Activated CD8-positive, alpha-beta memory T cell treated with anti-CD3 and anti-CD28 coated beads, Interleukin-2, amount 50 U/mL, for 4 hours (primary cell): ENCODE data around the gene MARCKSL1.
"Not testable (repeated sequence)": the region's sequence is repeated elsewhere in the genome, so short reads cannot be mapped to it uniquely, and the experiment has no call there.

ENCODE experiments used
- DNase-seq: peaks from one replicate; pipeline ENCODE4 v3.0.0-alpha.2; 2020

Gene MARCKSL1

GRCh38 chr1:32335790-32336590, at the start of gene MARCKSL1:
Gene MARCKSL1, minus strand, starts transcription at chr1:32336233. Its CDS starts 200 bp downstream, at chr1:32336033.
- DNase-seq = peak; percentile 89

- DNase-seq = no peak
Measured at GRCh38 chr1:32380057-32380456, 44.0 kb upstream of the MARCKSL1 start.

DNA sequence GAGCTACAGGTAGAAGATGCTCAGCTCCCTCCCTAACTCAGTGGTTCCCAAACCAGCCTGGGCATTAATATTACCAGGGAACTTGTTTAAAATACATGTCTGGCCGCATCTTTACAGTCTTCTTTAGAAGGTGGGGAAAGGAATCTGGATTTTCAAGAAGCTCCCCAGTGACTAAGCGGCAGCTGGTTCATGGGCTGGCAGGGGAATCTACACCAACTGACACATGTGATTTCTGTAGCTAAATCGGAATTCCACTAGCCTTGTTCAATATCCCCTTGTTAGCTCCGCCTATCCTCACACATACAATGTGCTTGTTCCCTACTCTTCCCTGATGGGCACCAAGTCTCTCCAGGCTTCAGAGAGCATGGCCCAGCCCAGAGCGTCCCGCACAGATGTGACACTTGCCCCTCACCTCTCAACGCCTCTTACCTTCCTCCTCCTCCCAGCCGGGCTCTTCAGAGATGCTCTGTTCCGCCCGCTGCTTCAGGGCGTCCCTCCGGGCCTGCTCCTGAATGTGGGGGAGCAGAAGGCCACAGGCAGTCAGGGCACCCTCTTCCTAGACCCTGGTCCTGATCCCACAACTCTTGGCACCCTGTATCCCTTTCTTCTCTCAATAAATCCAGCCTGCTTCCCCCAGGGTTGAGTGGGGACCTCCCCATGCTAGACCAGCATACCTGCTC, 41.6 kb upstream of the MARCKSL1 start:
- DNase-seq = no peak

DNA sequence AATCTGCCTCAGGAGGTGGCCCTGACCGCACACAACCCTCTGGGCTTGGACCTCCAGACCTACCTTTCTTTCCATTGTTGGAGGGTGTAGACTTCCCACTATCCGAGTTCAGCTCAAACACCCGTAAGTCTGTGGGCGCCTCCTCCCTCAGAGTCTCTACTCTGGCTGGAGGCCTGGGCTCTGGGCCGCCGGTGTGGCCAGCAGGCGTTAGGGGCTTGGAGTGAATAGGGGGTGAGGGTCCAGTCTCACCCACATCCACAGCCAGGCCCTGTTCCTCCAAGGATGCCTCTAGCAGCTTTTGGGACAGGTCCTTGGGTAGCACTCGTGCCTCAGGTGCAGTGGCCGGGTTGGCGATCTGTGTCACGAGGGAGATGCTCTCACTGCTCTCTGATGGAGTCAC, 40.2 kb upstream of the MARCKSL1 start:
- no peak for DNase-seq

- DNase-seq = no peak
Measured at GRCh38 chr1:32373996-32374592, 38.1 kb upstream of the MARCKSL1 start.

DNA sequence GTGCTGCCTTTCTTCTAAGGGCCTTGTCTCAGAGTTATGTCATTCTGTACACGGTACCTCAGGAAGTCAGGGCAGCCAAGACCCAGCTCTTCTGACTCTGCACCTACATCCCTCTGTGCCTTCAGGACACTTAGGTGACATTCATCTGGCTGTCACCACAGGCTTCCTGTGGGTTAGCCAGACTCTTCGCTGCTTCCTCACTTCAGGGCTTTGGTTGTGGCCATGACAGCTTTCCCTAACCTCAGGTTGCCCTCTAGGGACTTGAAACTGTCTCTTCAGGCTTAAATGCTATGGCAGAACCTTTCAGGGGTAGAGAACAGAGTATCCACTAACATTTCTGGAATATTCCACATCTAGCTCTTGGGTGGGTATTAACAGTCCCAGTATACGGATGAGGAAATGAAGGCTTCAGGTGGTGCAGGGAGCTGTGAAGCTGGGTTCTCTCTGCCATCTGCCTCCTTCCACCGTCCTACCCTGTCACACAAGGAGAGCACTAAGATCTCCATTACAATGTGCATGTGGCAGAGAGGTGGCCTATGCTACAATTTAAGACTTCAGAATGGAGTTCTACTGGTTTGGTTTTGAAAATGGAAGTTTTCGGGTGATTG, 36.2 kb upstream of the MARCKSL1 start:
- DNase-seq = peak; percentile 38

DNA sequence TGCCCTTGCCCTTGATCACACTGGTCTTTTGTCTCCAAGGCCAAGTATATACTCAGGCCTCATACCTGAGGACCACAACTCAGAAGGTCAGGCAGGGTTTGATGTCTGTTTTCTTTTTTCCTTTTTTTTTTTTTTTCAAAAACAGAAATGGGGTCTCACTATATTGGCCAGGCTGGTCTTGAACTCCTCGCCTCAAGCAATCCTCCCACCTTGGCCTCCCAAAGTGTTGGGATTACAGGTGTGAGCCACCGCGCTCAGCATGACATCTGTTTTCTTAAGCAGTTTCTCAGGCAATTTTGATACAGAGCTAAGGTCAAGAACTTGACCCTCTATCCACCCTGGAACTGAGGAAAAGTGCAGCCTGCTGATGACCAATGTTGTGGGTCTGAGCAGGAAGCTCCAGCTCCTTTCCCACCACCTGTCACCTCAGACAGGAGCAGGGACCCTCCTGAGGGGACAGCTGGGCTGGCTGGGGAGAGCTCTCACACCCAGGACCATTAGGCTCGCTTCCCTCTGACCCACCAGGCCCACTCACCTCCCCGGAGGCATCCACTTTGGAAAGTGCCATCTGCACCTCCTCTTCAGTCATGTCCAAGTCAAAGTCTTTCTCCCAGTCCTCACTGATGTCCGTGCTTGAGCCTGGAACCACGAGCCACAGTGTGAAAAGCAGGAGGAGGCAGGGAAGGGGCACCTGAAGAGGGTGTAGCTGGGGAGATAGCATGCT, 32.0 kb upstream of the MARCKSL1 start:
- DNase-seq = no peak

DNA sequence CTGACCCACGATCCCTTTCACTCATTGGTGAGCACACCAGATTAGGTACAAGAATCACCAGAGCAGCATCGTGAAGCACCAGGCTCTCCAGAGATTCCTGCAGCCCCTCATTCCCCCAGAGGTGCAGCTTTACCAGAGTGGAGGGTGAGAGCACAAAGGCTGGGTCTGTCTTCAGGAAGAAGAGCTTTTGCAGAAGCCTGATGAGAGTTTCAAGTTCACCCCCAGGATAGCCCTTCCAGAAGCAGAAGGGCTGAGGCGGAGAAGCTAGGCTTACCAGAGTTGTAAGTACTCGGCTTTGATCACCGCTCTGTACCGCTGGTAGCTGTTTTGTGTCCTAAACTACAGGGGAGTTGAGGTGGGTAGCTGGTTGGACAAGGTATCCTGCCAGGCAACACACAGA, 29.4 kb upstream of the MARCKSL1 start:
- DNase-seq = no peak

DNA sequence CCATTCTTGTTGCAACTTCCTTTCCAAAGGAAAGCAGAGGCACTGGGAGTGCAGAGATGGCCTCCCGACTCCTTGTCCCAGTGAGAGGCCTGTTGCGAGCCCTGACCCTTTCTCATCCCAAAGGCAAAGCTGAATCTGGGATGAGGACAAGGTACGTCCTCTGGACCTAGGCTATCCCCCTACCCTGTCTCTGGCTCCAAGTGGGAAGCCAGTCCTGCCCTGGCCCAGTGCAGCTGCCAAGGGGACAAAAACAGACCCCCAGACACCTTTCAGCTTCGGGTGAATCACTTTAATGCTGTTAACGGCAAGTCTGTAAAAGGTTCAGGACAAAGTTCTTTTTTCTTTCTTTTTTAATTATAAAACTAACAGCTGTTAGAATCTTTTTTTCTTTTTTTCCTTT, 28.8 kb upstream of the MARCKSL1 start:
- no peak for DNase-seq

DNA sequence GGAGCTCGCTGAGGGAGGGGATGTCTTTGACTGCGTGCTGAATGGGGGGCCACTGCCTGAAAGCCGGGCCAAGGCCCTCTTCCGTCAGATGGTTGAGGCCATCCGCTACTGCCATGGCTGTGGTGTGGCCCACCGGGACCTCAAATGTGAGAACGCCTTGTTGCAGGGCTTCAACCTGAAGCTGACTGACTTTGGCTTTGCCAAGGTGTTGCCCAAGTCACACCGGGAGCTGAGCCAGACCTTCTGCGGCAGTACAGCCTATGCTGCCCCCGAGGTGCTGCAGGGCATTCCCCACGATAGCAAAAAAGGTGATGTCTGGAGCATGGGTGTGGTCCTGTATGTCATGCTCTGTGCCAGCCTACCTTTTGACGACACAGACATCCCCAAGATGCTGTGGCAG, 27.7 kb upstream of the MARCKSL1 start:
- no peak for DNase-seq

GRCh38 chr1:32362474-32363313, 26.7 kb upstream of the MARCKSL1 start, which contains the start of the genes FAM229A and TSSK3:
Gene FAM229A, minus strand, starts transcription at chr1:32362485. Its CDS starts 394 bp downstream, at chr1:32362091.
Gene TSSK3, plus strand, starts transcription at chr1:32362539. Its CDS starts 163 bp downstream, at chr1:32362702.
- no peak for DNase-seq

- DNase-seq = peak; percentile 45
Measured at GRCh38 chr1:32361674-32362473, 25.8 kb upstream of the MARCKSL1 start.

- DNase-seq = no peak
Measured at GRCh38 chr1:32361308-32361673, 25.3 kb upstream of the MARCKSL1 start.

GRCh38 chr1:32358435-32358834, 22.4 kb upstream of the MARCKSL1 start:
- no peak for DNase-seq

GRCh38 chr1:32357614-32358013, 21.6 kb upstream of the MARCKSL1 start:
- no peak for DNase-seq

DNA sequence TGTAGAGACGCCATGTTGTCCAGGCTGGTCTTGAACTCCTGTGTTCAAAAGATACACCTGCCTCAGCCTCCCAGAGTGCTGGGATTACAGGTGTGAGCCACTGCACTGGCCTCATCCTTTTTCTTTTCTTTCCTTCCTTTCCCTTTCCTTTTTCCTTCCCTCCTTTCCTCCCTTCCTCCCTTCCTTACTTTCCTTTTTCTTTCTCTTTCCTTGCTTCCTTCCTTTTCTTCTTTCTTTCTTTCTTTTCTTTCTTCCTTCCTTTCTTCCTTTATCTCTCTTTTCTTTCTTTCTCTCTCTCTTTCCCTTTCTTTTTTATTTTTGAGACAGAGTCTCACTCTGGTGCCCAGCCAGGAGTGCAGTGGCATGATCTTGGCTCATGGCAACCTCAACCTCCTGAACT, 20.4 kb upstream of the MARCKSL1 start:
- DNase-seq = no peak

GRCh38 chr1:32355778-32356177, 19.7 kb upstream of the MARCKSL1 start:
- not testable (repeated sequence) for DNase-seq

DNA sequence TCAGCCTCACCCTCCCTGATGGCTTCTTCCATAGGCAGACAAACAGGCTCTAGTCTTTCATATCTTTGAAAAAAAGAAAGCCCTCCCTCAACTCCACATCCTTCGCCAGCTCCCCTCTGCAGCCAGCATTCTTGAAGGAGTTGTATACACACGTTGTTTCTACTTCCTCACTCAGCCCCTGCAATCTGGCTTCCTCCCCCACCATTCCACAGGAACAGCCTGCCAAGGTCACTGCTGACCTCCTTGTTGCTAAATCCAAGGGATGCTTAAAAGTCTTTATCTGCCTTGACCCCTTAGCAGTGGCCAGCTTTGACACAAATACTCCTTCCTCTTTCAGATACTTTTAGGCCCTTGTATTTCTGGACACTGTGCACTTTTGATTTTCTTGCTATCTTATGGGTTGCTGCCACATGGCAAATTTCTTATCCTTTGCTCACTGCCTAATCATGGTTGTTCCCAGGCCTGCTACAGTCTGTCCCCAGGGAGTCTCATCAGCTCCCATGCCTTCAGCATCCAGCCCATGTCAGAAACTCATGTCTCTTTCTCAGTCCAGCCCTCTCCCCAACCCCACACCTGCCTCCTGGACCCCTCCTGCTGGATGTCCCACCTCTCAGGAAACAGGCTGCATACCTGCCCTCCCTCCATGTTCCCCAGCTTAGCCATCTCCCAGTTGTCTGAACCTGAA, 18.0 kb upstream of the MARCKSL1 start:
- no peak for DNase-seq

DNA sequence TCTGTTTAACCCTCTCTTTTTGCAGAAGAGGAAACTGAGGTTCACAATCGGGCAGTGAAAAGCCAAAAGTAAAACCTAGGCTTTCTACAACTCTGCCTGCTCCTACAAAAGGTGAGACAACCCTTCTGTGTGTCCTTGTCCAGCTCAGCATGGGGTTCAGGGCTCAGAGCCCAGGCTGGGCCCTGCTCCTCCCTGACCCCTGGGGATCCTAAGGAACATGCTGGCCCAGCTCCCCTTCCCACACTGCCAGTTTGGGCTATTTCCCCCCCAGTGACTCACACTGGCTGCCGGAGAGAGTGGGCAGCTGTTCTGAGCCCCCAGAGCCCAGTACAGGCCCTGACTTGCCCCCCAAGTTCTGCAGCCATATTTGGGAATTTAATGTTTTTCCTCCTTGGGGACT, 17.4 kb upstream of the MARCKSL1 start:
- no peak for DNase-seq

- no peak for DNase-seq
Measured at GRCh38 chr1:32352831-32353383, 16.9 kb upstream of the MARCKSL1 start.
